Measurements from ENCODE around the gene ZNF500.

DNA sequence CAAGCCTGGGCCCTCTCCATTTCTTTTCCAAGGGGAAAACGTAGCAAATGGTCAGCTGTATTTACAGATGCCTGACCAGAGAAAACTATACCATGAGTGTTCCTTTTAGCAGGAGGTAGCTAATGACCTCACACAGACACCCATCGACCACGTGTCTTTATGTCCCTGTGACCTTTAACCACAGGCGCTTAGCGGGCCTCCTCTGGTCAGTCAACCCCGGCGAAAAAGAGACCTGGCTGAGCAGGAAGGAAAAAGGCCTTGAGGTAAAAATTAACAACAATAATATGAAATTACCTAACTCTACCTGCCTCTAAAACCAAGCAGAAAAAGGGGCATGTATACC lies 64.5 kb downstream of the ZNF500 start:
- TF ChIP-seq TCF12 (IDR thresholded peaks at IDR 0.05; ENCODE audit: low read depth) (no peak), EP300 (IDR thresholded peaks at IDR 0.05; ENCODE audit: borderline replicate concordance) (no peak), CEBPB (IDR thresholded peaks at IDR 0.05) (no peak), EGR1 (IDR thresholded peaks at IDR 0.05) (no peak), CREB1 (IDR thresholded peaks at IDR 0.05; ENCODE audit: low read depth) (no peak), NFIC (IDR thresholded peaks at IDR 0.05) (no peak), RAD21 (IDR thresholded peaks at IDR 0.05; ENCODE audit: low read depth) (no peak), FOXM1 (IDR thresholded peaks at IDR 0.05; ENCODE audit: borderline replicate concordance, low read depth) (no peak), TAF1 (IDR thresholded peaks at IDR 0.05; ENCODE audit: low read depth) (no peak), ZBTB7A (IDR thresholded peaks at IDR 0.05; ENCODE audit: low read depth) (no peak), TEAD4 (IDR thresholded peaks at IDR 0.05) (no peak), YY1 (IDR thresholded peaks at IDR 0.05; ENCODE audit: low read depth) (no peak)
- TF ChIP-seq, protein P1, sequence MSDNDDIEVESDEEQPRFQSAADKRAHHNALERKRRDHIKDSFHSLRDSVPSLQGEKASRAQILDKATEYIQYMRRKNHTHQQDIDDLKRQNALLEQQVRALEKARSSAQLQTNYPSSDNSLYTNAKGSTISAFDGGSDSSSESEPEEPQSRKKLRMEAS (IDR thresholded peaks at IDR 0.05), result no peak
- TF ChIP-seq, protein P2, sequence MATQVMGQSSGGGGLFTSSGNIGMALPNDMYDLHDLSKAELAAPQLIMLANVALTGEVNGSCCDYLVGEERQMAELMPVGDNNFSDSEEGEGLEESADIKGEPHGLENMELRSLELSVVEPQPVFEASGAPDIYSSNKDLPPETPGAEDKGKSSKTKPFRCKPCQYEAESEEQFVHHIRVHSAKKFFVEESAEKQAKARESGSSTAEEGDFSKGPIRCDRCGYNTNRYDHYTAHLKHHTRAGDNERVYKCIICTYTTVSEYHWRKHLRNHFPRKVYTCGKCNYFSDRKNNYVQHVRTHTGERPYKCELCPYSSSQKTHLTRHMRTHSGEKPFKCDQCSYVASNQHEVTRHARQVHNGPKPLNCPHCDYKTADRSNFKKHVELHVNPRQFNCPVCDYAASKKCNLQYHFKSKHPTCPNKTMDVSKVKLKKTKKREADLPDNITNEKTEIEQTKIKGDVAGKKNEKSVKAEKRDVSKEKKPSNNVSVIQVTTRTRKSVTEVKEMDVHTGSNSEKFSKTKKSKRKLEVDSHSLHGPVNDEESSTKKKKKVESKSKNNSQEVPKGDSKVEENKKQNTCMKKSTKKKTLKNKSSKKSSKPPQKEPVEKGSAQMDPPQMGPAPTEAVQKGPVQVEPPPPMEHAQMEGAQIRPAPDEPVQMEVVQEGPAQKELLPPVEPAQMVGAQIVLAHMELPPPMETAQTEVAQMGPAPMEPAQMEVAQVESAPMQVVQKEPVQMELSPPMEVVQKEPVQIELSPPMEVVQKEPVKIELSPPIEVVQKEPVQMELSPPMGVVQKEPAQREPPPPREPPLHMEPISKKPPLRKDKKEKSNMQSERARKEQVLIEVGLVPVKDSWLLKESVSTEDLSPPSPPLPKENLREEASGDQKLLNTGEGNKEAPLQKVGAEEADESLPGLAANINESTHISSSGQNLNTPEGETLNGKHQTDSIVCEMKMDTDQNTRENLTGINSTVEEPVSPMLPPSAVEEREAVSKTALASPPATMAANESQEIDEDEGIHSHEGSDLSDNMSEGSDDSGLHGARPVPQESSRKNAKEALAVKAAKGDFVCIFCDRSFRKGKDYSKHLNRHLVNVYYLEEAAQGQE (IDR thresholded peaks at IDR 0.05; ENCODE audit: low read depth), result no peak

All from Ishikawa (cell line).